AG04450 (cell line): ENCODE measurements around the gene IL10. TPM values are rescaled to one million over a fixed set of nuclear protein-coding genes. Genes with fewer than 3 reads are reported as not detected.

Experiments used
- CTCF ChIA-PET: fragments of 300-600, 350-600 bp; formaldehyde crosslinking; extraction: SDS; loops from one replicate; lab custom pipeline; 2022; ENCODE audit warnings: antibody characterized with exemption, inconsistent platforms; lab: Charles Lee
- POLR2A ChIA-PET: fragments of 350-600 bp; formaldehyde crosslinking; extraction: SDS; loops from one replicate; lab custom pipeline; 2021; ENCODE audit warnings: antibody characterized with exemption, inconsistent platforms; lab: Yijun Ruan, JAX
- DNase-seq: peaks from one replicate; pipeline ENCODE4 v3.0.0-alpha.2; 2011; ENCODE audit warnings: low read depth, low spot score
- H3K27ac ChIP-seq: one replicate; pipeline ENCODE4 v1.5.1; 2012; ENCODE audit warnings: low read depth, low read length, control low read depth
- H3K27me3 ChIP-seq: one replicate; pipeline ENCODE4 v1.6.0; 2012; ENCODE audit warnings: low read length; ENCODE audit not compliant: control insufficient read depth, insufficient read depth
- H3K4me3 ChIP-seq: 2 replicates; pipeline ENCODE4 v1.5.1; 2011; ENCODE audit warnings: mild to moderate bottlenecking, low read depth, low read length, control low read depth
- H3K9me3 ChIP-seq: 2 replicates; pipeline ENCODE4 v1.5.1; 2012; ENCODE audit warnings: low read length; ENCODE audit not compliant: control insufficient read depth, insufficient read depth
- CTCF ChIP-seq: IDR thresholded peaks from 2 replicates; pipeline ENCODE4 v1.5.1; 2011; ENCODE audit warnings: low read depth, low read length, control low read depth, inconsistent platforms
- polyA plus RNA-seq: library from polyadenylated mRNA; depleted of rRNA; stranded (reverse); fragments of >200 nt; gene quantifications from 2 replicates; pipeline ENCODE4 v1.2.3, GENCODE V29; 2011

The IL10 gene
- polyA plus RNA-seq, 1 experiment, result not detected

- no peaks in the 10 kb centered on the region for H3K9me3 ChIP-seq
- TF ChIP-seq CTCF, result no peak
- no peak for DNase-seq
- H3K27ac ChIP-seq, result no peak overlapping the region
- H3K27me3 ChIP-seq, result no peaks in the 10 kb centered on the region
- CTCF ChIA-PET, result interaction anchor here (0.6 to 2.9 kb wide), 3 partner anchors 21 to 169 kb away, joined by 4 to 15 read pairs (median 4); partner anchors contain the start of gene IL20
- POLR2A ChIA-PET, result no interaction called here
- H3K4me3 ChIP-seq, result no peak overlapping the region
These were observed 29.4 kb downstream of the IL10 start for GRCh38 chr1:206742719-206743383.

DNA sequence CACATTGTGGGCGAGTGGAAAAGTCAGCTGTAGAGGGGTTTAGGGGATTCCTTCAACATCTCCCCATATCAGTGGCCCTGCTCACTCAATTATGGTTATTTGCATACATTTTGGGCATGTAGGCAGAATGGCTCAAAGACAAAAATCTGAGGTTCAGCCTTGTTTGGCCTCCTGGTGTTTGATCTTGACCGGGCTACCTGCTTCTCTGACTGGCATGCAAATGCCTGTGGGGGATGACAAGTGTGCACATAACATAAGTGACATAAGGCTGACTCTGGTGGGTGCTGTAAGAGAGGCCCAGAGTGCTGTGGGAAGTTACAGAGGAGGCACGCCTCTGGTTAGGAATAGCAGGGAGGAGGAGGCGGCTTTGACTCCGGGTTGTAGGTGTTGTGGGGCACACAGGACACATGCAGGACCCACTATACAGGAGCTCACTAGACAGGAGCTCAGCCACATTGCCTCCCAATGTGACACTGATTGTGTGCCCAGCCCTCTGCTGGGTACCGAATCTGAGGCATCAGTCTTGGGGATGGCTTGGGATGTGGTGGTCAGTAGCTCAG lies 31.1 kb downstream of the IL10 start:
- no peaks in the 10 kb centered on the region for H3K27me3 ChIP-seq
- ChIA-PET CTCF (interaction anchor here (0.8 to 2.9 kb wide), 3 partner anchors 14 to 171 kb away, joined by 3 to 15 read pairs (median 5); no protein-coding TSS in a partner anchor), POLR2A (no interaction called here)
- no peak for DNase-seq
- H3K9me3 ChIP-seq, result no peaks in the 10 kb centered on the region
- no peak overlapping the region for H3K27ac ChIP-seq
- no peak overlapping the region for H3K4me3 ChIP-seq
- no peak for TF ChIP-seq CTCF

DNA sequence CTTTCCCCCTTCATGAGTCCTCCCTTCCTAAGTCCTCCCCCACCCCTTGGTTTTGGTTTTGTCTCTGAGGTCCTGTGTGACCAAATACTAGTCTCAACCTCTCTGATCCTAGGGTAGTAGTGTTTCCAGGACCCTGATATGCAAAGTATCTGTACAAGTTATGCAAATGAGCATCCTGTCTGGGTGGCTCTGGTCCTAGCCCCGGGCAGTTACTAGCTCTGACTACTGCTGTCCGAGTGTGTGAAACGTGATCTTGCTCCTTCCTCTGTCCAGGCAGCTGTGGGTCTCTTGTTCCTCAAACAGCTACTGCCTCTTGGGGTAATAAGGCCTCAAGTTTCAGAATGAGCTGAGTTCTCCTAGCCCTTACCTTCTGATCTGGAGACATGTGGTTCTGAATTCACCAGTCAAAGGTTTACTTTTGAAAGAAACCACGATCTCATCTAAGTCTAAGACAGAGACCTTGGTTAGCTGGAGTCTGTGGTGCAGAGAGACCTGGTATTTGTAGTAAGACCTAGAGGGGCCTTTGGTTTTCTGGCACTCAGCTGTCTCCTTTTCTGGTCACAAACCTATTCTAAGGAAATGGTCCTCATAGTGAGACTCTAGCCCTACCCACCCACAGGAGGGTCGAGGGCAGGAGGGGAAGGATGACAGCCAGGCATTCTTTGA lies 32.8 kb downstream of the IL10 start:
- DNase-seq, result no peak
- no peak for TF ChIP-seq CTCF
- Histone ChIP-seq H3K9me3 (no peaks in the 10 kb centered on the region), H3K27me3 (no peaks in the 10 kb centered on the region), H3K27ac (peak overlapping the region; percentile 21), H3K4me3 (no peak overlapping the region)
- ChIA-PET CTCF (interaction anchor here (0.6 to 1.7 kb wide), 8 partner anchors 14 to 243 kb away, joined by 3 to 18 read pairs (median 4); no protein-coding TSS in a partner anchor), POLR2A (no interaction called here)

- CTCF ChIA-PET, result interaction anchor here (0.5 to 1.4 kb wide), 7 partner anchors 12 to 243 kb away, joined by 3 to 7 read pairs (median 5); no protein-coding TSS in a partner anchor
These were observed 33.6 kb downstream of the IL10 start for GRCh38 chr1:206738370-206739366.

More at GRCh38 chr1:206738370-206739366, 33.6 kb downstream of the IL10 start:
- peak; percentile 52 for TF ChIP-seq CTCF
- POLR2A ChIA-PET, result no interaction called here
- no peak for DNase-seq
- no peak overlapping the region for H3K27ac ChIP-seq
- no peaks in the 10 kb centered on the region for H3K9me3 ChIP-seq
- no peak overlapping the region for H3K4me3 ChIP-seq
- H3K27me3 ChIP-seq, result no peaks in the 10 kb centered on the region
